D721Med (cell line): ENCODE measurements around the gene PTPRF.

Experiments used
- DNase-seq: peaks from one replicate; pipeline ENCODE4 v3.0.0; 2011; ENCODE audit warnings: low spot score; ENCODE audit not compliant: insufficient read length
- FAIRE-seq: peaks from 2 replicates; lab custom pipeline; 2011; peaks lifted over from hg19 to GRCh38; lab: Jason Lieb, UNC
- TF ChIP-seq, protein P1 (sequence below): IDR thresholded peaks from 2 replicates; pipeline ENCODE4 v1.5.1; 2012; ENCODE audit warnings: mild to moderate bottlenecking, control low read depth; ENCODE audit not compliant: insufficient read depth; ENCODE audit errors: missing control alignments

PTPRF gene

DNA sequence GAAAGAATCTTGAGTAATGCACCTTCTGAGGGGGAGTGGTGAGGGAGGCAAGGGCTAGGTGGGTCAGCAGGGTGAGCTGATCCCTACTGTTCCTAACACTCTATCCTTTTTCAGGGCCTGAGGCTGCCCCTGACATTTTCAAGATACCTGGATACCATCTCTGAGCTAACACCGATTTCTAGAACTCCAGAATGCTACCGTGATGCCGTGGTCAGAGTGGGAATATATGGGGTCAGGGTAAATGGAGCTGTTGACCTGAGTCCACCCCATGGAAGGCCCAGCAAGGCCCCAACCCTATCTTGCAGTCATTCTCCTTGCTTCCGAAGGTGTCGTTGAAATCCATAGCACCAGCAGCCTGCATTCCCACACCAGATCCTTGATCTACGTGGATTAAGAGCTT is 18.0 kb upstream of the PTPRF start:
- TF ChIP-seq, protein P1, sequence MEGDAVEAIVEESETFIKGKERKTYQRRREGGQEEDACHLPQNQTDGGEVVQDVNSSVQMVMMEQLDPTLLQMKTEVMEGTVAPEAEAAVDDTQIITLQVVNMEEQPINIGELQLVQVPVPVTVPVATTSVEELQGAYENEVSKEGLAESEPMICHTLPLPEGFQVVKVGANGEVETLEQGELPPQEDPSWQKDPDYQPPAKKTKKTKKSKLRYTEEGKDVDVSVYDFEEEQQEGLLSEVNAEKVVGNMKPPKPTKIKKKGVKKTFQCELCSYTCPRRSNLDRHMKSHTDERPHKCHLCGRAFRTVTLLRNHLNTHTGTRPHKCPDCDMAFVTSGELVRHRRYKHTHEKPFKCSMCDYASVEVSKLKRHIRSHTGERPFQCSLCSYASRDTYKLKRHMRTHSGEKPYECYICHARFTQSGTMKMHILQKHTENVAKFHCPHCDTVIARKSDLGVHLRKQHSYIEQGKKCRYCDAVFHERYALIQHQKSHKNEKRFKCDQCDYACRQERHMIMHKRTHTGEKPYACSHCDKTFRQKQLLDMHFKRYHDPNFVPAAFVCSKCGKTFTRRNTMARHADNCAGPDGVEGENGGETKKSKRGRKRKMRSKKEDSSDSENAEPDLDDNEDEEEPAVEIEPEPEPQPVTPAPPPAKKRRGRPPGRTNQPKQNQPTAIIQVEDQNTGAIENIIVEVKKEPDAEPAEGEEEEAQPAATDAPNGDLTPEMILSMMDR: no peak
- DNase-seq: no peak
- no peak for FAIRE-seq

DNA sequence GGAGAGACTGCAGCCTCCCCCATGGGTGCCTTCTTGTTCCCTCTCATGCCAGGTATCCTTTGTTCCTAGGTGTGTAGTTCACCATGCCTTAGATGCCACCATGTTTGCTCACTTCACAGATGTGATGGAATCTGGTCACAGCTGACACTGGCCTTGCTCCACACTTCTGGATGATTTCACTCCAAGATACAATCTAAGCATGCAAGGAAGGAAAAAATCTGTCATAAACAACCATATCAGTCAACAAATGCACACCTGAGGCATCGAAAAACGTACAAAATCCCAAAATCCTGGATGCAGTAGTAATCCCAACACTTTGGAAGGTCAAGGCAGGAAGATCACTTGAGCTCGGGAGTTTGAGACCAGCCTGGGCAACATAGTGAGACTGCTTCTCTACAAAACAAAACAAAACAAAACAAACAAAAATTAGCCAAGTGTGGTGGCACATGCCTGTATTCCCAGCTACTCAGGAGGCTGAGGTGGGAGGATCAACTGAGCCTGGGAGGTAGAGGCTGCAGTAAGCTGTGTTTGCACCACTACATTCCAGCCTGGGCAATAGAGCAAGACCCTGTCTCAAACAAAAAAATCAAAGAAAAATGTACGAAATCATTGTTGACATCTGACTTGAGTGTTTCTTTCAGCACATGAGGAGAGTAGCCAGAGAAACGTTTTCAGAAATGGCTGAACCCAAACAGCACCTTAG is 17.1 kb upstream of the PTPRF start:
- FAIRE-seq: no peak
- no peak for DNase-seq
- TF ChIP-seq, protein P1: no peak

DNA sequence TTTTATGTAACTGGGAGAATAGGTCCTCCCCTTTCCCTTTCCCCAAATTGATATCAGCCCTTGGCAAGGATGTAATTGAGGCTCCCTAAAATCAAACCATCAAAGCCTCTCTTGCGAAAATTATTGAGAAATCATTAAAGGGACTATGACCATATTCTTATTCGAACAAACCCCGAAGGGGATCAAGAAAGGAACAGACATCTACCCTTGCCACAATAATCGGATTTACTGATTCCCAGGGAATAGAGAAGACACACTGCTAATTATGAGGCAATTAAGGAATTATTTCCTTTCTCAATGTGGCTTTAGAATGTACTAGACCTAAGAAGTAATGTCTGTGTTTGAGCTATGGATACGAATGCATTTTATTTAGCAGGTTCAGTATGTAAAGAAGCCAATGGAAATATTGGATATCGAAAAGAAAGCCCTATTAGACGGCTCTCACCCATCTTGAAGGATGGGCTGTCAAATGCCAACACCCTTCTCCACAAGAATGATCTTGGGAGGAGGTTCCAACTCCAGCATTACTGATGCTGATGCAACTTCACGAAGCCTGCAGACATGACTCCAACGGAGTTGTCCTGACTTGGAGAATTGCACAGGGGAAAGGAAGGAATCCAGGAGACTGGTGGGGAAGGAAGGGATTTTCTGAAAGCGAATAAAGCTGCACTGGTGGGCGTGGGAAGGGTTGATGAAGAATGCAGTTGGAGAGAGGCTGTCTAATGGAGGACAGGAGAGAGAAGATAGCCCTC is 11.6 kb upstream of the PTPRF start:
- TF ChIP-seq, protein P1: no peak
- FAIRE-seq (peak; percentile 97), DNase-seq (peak; percentile 49)

DNA sequence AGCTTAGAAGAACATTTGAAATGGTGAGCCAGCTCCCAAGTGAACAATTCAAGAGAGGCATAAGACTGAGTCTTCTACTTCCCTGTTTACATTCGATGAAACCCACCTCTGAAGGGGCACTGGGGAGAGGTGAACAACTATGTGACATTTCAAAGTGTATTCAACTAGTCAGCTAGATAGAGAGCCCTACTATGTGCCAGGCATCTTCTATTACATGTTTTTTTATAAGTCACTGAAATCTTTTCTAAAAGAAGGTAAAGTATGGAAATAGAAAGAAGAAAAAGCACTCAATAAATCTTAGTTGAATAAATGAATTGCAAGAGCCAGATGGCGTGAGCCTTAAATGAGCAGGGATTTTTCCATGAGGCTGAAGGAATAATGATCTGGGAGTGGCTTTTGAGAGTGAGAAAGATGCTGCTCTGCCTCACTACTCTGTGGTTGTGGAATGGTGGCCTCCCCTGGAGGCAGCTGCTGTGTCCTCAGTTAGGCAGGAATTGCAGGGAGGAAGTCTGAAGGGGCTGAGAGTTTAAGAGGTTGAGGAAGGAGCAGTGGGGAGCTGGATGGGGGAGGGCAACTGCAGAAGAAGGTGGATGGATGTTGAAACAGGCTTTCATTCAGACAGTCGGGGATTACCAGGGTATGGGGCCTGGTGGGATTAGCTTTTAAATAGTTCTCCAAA is 10.4 kb upstream of the PTPRF start:
- TF ChIP-seq, protein P1: peak; percentile 24
- no peak for DNase-seq
- peak; percentile 77 for FAIRE-seq

DNA sequence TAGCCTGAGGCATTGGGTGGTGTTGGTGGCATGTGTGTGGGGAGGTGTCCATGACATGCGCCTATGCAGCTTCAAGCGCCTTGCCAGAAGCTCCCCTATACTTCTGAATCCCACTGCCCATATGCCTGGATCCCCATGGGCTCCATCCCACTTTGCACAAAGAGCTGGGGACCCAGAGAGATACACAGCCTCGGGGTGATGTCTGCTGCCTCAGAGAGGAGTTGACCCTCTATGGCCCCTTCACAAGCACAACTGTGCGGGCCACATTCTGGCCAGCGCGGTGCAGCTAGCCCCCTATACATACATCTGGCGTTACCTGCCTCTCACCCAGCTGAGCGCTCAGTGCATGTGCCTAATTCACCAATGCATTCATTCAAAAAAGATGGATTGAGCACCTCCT is 9.6 kb upstream of the PTPRF start:
- no peak for DNase-seq
- TF ChIP-seq, protein P1: no peak
- FAIRE-seq: no peak

DNA sequence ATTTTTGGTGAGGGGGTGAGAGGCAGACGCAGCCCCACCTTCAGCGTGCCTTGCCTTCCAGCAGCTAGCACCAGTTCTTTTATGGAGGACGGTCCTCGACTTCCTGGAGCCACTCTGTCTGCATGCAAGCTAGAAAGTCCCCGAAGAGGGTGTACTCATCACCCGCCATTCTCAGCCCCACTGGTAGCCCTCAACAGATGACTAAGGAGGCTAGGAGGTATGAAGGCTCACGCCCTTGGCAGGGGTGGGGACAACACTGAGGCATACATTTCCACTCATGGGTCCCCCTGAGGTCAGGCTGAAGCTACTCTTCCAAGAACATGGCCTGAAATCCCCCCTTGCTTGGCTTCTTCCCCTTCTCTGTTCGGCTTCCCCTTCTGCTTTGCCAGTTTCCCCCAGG is 8.9 kb upstream of the PTPRF start:
- no peak for FAIRE-seq
- TF ChIP-seq, protein P1: no peak
- no peak for DNase-seq
